Measurements from ENCODE around the gene BPIFA1.

The BPIFA1 gene

DNA sequence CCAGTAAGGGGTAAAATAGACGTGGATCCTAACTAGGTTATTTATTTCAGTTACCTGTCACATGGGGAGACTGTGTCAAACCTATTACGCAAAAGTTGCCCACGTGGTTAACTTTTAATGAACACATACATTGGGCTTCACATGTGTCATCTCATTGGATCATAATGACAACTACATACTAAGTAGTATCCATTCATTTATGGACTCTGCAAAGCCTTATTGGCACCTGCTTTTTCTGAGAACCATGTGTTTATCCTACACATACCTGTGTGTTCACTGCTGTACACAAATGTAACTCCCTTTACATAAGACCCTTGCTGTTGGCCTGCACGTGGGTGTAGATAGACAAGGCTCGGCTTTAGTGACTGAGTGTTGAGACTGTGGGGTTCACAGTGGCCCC, 5.1 kb downstream of the BPIFA1 start:
- DNase-seq: no peak

DNA sequence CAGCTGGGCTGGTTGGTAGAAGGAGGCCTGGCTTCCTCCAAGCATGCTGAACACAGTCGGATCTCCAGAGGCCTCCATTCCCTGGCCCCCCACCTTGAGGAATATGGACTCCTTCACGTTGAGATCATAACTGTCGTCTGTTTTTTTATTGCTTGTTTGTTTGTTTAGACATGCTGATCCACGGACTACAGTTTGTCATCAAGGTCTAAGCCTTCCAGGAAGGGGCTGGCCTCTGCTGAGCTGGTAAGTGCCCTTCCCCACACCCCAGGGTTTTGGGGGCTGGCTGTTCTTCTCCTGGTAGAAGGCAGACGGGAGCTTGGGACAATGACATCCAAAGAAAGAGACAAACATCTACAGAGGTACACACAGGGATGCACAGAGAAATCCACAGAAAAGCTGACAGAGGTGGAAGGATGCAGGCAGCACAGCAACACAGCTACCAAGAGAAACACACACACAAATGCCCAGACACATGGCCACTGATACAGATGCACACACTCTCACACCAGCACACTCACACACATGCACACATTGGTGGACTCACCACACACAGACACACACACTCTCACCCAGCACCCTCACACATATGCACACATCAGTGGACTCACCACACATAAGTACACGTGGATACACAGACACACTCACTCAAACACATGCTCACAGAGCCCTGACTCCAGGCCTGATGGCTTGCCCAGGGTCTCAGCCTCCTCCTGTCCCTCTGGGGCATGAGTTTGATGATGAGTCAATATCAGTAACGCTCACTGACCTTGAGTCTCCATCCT, 6.7 kb downstream of the BPIFA1 start:
- no peak for DNase-seq

GRCh38 chr20:33246077-33246476, 10.3 kb downstream of the BPIFA1 start:
- no peak for DNase-seq

GRCh38 chr20:33249456-33249855, 13.7 kb downstream of the BPIFA1 start:
- no peak for DNase-seq

GRCh38 chr20:33250666-33251065, 14.9 kb downstream of the BPIFA1 start:
- DNase-seq: no peak

- no peak for DNase-seq
These were observed 15.7 kb downstream of the BPIFA1 start for GRCh38 chr20:33251496-33251895.

- DNase-seq: no peak
These were observed 16.7 kb downstream of the BPIFA1 start for GRCh38 chr20:33252460-33252859.

DNA sequence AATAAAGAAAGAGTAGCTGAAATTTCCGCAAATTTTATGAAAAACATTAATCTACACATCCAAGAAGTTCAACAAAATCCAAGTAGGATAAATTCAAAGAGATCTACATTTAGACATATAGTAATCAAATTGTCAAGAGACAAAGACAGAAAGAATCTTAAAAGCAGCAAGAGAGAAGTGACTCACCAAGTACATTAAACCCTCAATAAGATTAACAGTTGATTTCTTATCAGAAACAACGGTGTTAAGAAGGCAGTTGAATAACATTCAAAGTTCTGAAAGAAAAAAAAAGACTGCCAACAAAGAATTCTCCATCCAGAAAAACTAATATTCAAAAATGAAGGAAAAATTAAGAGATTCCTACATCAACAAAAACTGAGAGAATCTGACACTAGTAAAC, 19.2 kb downstream of the BPIFA1 start:
- DNase-seq: no peak

DNA sequence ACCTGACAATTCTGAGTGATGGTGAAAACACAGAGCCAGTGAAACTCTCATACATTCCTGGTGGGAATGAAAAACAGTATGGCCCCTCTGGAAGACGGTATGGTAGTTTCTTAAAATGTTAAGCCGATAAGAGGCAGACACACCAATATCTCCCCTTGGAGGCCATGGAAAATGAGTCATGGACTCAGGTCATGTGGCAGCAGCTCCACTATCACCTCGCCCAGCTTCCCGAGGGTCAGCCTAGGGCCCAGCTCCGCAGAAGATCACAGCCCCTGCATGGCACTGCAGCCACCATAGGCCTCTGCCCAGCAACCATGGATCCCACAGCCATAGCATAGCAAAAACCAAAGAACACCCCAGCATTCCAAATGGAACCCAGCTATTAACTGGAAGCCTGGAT, 21.4 kb downstream of the BPIFA1 start:
- no peak for DNase-seq

DNA sequence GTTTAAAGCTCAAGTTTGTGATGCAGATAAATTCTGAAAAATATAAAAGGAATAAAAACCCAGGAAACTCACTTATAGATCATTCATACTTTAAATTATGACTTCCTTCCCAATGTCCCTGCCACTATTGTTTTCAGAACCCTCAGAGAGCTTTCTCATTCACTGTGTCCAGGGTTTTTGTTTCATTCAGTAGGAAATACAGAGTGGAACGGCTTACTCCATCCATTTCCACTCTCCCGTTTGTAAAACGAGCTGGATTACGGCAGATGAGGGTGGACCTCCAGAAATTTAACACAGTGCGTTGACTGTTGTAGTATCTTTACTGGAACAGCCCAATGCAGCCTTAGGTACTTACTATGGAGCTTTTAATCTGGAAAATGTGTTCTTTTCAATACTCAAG, 23.6 kb downstream of the BPIFA1 start:
- no peak for DNase-seq

GRCh38 chr20:33261465-33261864, 25.7 kb downstream of the BPIFA1 start:
- DNase-seq: no peak

- DNase-seq: peak in 1 of 2 donors; percentile 5
These were observed 26.9 kb downstream of the BPIFA1 start for GRCh38 chr20:33262658-33263065.

DNA sequence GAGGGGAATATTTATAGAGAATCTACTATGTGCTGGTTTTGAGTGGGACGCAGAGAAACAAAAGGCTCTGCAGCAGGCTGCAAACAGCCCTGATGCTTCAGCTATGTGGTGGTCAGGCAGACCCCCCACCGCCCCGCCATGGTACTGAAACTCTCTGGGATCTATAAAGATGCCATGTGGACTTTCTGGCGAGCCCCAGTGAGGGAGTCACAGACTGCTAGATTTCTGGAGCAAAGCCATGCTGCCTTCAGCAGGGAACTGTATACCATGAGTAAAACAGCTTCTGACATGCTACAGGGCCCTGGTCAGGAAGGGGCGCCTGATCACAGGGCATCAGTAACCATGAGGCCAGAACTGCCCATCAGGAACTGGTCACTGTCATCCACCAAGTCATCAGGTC, 28.0 kb downstream of the BPIFA1 start:
- no peak for DNase-seq

GRCh38 chr20:33267701-33268100, 31.9 kb downstream of the BPIFA1 start:
- DNase-seq: no peak

DNA sequence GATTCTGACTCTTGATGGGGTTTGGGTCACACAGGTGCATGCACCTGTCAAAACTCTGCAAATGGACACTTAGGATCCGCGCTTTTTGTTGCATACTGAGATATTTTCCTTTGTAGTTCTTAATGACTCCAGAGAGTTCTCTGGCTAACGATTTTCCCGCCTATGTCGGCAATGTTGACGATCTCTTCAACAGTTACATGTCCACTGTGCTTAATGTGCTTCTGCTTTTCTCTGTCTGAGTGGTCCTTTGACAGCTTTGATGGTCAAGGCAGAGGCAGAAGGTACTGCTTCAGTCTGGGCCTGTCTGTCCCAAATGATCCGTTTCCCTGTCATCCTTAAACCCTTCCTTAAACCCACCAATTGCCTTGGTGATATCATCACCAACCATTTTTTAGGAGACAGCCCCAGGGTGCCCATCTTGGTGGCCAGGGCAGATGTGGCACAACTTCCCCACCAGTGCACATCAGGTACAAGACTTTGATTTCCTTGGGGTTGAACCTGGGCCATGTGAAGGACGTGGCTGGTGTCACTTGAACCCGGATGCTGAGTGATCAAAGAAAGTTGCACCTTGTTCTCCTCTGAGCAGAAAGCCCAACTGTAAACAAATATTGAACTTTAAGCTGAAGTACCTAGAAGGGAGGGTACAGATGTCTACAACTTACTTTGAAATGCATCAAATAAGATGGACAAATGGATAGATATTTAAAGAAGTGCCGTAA, 36.5 kb downstream of the BPIFA1 start:
- DNase-seq: no peak

GRCh38 chr20:33273117-33273851, 37.5 kb downstream of the BPIFA1 start:
- DNase-seq: no peak

DNA sequence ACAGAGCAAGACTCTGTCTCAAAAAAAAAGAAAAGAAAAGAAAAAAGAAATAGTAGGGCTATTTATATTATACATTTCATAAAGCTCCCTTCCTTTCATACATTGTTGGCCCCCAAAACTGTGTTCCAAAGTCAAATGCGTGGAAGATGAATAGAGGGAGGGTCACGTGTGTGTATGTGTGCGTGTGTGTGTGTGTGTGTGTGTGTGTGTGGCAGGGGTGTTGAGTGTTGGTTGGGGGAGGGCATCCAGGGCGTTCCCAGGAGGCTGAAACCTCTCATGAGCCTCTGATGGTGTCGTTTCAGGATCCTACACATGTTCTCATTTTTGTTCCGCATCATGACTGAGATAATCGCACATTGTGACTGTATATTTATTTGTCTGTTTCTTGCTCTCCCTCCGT, 39.4 kb downstream of the BPIFA1 start:
- no peak for DNase-seq

- no peak for DNase-seq
These were observed 40.1 kb downstream of the BPIFA1 start for GRCh38 chr20:33275871-33276270.

DNA sequence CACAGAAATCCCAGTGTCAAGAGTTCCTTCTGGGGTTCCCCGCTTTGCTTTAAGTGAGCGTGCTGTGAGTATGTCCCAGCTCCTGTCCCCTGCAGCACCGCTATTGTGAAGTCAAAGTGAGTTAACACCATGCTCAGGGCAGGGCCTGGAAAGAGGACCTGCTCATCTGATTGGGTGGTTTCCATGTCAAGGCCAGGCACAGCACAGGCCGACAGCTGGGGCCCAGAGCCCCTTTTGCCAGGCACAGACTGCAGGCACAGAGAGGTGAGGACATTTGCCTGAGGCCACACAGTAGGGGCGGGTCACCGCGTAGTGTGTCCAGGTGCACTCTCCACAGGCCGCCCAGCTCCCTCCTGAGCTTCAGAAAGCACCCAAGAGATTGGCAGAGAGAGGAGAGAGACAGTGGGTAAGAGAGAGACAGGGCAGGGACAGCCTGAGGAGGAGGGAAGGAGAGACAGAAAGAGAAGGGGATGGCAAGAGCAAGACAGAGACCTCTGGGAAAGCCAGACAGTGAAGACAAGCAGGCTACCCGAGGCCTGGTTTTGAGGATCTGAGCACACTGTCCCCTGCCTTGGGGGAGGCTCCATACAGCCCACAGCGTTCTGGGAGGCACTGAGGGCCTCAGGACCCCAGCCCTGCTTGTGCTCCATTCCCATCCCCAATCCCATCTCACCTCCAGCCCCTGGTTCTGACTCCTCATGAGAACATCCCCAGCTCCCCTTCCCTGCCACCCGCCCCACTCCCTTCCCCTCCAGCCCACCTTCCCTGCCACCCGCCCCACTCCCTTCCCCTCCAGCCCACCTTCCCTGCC, 40.7 kb downstream of the BPIFA1 start:
- DNase-seq: no peak

GRCh38 chr20:33277471-33278441, 42.0 kb downstream of the BPIFA1 start:
- DNase-seq: no peak

DNA sequence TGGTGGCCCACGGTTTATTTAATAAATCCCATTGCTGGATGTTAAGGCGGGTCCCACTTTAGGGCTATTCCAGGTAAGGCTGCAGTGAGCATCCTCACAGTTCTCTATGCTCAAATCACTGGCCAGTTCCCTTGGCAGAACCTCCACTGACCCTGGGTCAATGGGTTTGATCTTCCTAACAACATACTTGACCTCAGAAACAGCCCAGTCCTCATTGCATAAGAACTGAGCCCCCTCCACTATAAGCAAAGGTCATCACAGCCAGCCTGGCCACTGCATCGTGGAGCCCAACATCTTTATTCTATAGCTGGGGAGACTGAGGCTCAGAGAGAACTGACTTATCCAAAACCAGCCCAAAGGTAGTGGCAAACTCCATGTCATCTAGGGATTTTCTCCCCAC, 42.9 kb downstream of the BPIFA1 start:
- no peak for DNase-seq
